A549 (cell line): ENCODE results near the gene CDHR5. TPM values are rescaled to one million over a fixed set of nuclear protein-coding genes. Genes with fewer than 3 reads are reported as not detected.

Source experiments
- ATAC-seq, 2 experiments: fragments of 200-7000 bp in 1 of 2; fragments of >200 bp in 1 of 2; cut with Nextera tagmentation in 1 of 2; cut with Tn5 transposase in 1 of 2; 3 replicates each; pipeline versions ENCODE4 v1.8.0 to v1.9.1; 2018 to 2020; ENCODE audit warnings: mild to moderate bottlenecking in 1 of 2, moderate library complexity in 1 of 2
- CTCF ChIA-PET: fragments of 300-600 bp; sonication (Branson Sonifier 250); formaldehyde crosslinking; extraction: SDS; loops from one replicate; lab custom pipeline; 2021; ENCODE audit warnings: antibody characterized with exemption, inconsistent platforms; lab: Yijun Ruan, JAX
- POLR2A ChIA-PET: fragments of 350-600 bp; formaldehyde crosslinking; extraction: SDS; loops from one replicate; lab custom pipeline; 2021; ENCODE audit warnings: antibody characterized with exemption, inconsistent platforms; lab: Yijun Ruan, JAX
- DNase-seq, 2 experiments: peaks; one replicate each; pipeline versions ENCODE4 v3.0.0 to v3.0.0-alpha.2; 2011 to 2016; ENCODE audit warnings: low read depth in 1 of 2, low spot score in 1 of 2
- FAIRE-seq: peaks from 2 replicates; lab custom pipeline; 2011; peaks lifted over from hg19 to GRCh38; lab: Jason Lieb, UNC
- H3K27ac ChIP-seq, 2 experiments: fragments of >200 bp; sonication (Bioruptor Twin); formaldehyde crosslinking; 3 replicates each; pipeline ENCODE4 v1.5.1; 2016 to 2017
- H3K4me1 ChIP-seq: fragments of >200 bp; sonication (Bioruptor Twin); formaldehyde crosslinking; 3 replicates; pipeline ENCODE4 v1.6.1; 2016
- H3K4me2 ChIP-seq: fragments of >200 bp; sonication (Bioruptor Twin); formaldehyde crosslinking; 3 replicates; pipeline ENCODE4 v1.6.1; 2016
- H3K4me3 ChIP-seq: fragments of >200 bp; sonication (Bioruptor Twin); formaldehyde crosslinking; 3 replicates; pipeline ENCODE4 v1.5.1; 2016
- H3K9me3 ChIP-seq: fragments of >200 bp; sonication (Bioruptor Twin); formaldehyde crosslinking; 3 replicates; pipeline ENCODE4 v1.6.1; 2016
- CEBPB ChIP-seq, 2 experiments: fragments of >200 bp in 1 of 2; sonication (Bioruptor Twin) in 1 of 2; formaldehyde crosslinking in 1 of 2; IDR thresholded peaks; 2 replicates each; pipeline ENCODE4 v1.6.1; 2012 to 2016
- CTCF ChIP-seq: fragments of >200 bp; sonication (Bioruptor Twin); formaldehyde crosslinking; IDR thresholded peaks from 3 replicates; pipeline ENCODE4 v1.5.1; 2016
- EHMT2 ChIP-seq: fragments of 200-600 bp; sonication (generic); IDR thresholded peaks from 2 replicates; pipeline ENCODE4 v1.6.1; 2016; ENCODE audit warnings: antibody characterized with exemption, low read depth, mild to moderate bottlenecking, moderate library complexity
- HES2 ChIP-seq: fragments of >200 bp; sonication (Bioruptor Twin); formaldehyde crosslinking; IDR thresholded peaks from 2 replicates; pipeline ENCODE4 v1.6.1; 2016
- HOXA7 ChIP-seq: fragments of 250-450 bp; sonication (Bioruptor Pico); IDR thresholded peaks from 2 replicates; pipeline ENCODE4 v1.5.0; 2020; ENCODE audit warnings: mild to moderate bottlenecking, moderate library complexity
- HOXB5 ChIP-seq: fragments of 250-450 bp; sonication (Bioruptor Pico); IDR thresholded peaks from 2 replicates; pipeline ENCODE4 v1.5.0; 2020; ENCODE audit warnings: mild to moderate bottlenecking, moderate library complexity
- JUNB ChIP-seq: fragments of >200 bp; sonication (Bioruptor Twin); formaldehyde crosslinking; IDR thresholded peaks from 2 replicates; pipeline ENCODE4 v1.6.1; 2016
- MAZ ChIP-seq: fragments of 150-350 bp; IDR thresholded peaks from 2 replicates; pipeline ENCODE4 v1.6.1; 2014; ENCODE audit warnings: antibody characterized with exemption, low read depth, low read length, borderline replicate concordance
- MYC ChIP-seq: IDR thresholded peaks from 2 replicates; pipeline ENCODE4 v1.6.1; 2012; ENCODE audit warnings: mild to moderate bottlenecking, inconsistent platforms, low read length, improper control_type of control experiment, borderline replicate concordance
- PBX3 ChIP-seq: IDR thresholded peaks from 2 replicates; pipeline ENCODE4 v1.6.1; 2012
- PHF8 ChIP-seq: fragments of 200-600 bp; sonication (generic); IDR thresholded peaks from 2 replicates; pipeline ENCODE4 v1.6.1; 2016; ENCODE audit warnings: low read depth, mild to moderate bottlenecking, antibody characterized with exemption, moderate library complexity, borderline replicate concordance
- POLR2A ChIP-seq: IDR thresholded peaks from 2 replicates; pipeline ENCODE4 v1.6.1; 2012; ENCODE audit warnings: mild to moderate bottlenecking, low read length
- POLR2AphosphoS2 ChIP-seq: conservative IDR thresholded peaks from 2 replicates; pipeline ENCODE4 v1.6.1; 2012; ENCODE audit warnings: low read length, improper control_type of control experiment, inconsistent platforms
- RARB ChIP-seq: fragments of 250-450 bp; sonication (Bioruptor Pico); IDR thresholded peaks from 2 replicates; pipeline ENCODE4 v1.8.0; 2021; ENCODE audit warnings: mild to moderate bottlenecking, moderate library complexity
- RCOR1 ChIP-seq: fragments of 150-350 bp; IDR thresholded peaks from 2 replicates; pipeline ENCODE4 v1.6.1; 2014; ENCODE audit warnings: antibody characterized with exemption, low read length, low read depth
- REST ChIP-seq: fragments of 200-600 bp; sonication (generic); IDR thresholded peaks from 2 replicates; pipeline ENCODE4 v1.6.1; 2016; ENCODE audit warnings: antibody characterized with exemption, mild to moderate bottlenecking, moderate library complexity
- RNF2 ChIP-seq: fragments of 200-600 bp; sonication (generic); IDR thresholded peaks from 2 replicates; pipeline ENCODE4 v1.6.1; 2016; ENCODE audit warnings: low read depth, mild to moderate bottlenecking, antibody characterized with exemption, moderate library complexity, borderline replicate concordance
- TP53 ChIP-seq: fragments of 250-450 bp; sonication (Bioruptor Pico); IDR thresholded peaks from 2 replicates; pipeline ENCODE4 v1.5.0; 2021; ENCODE audit warnings: mild to moderate bottlenecking, moderate library complexity
- USF2 ChIP-seq: fragments of 450-650 bp; IDR thresholded peaks from 2 replicates; pipeline ENCODE4 v1.6.1; 2014; ENCODE audit warnings: antibody characterized with exemption
- WGBS: methylation state at CpG from one replicate; pipeline ENCODE4 v1.1.6; 2017; ENCODE audit errors: missing lambda C conversion rate; 5-methylcytosine and 5-hydroxymethylcytosine counted together
- polyA plus RNA-seq, 4 experiments: library from polyadenylated mRNA; depleted of rRNA in 3 of 4; stranded (reverse); fragments of >200 nt; fragmentation: RNase III in 1 of 4; extraction: RNeasy Plus Mini Kit Qiagen cat#74134 plus additional on column Dnase treatment in 1 of 4; gene quantifications; 2 replicates in 3 of 4; 3 replicates in 1 of 4; pipeline ENCODE4 v1.2.3, GENCODE V29; 2011 to 2017

CDHR5 gene
- polyA plus RNA-seq, 2 of the 4 experiments (the other 2 are of a cell fraction) = 0.08 to 0.12 TPM

- TF ChIP-seq PBX3 (no peak), MYC (no peak), TP53 (CRISPR knock-in tag) (no peak)
- TF ChIP-seq, all 56 proteins: peak for 0
Observed at GRCh38 chr11:629237-629583, 4.5 kb upstream of the CDHR5 start (continued).

- FAIRE-seq (no peak), DNase-seq (no peak), ATAC-seq (no peak)
- CTCF ChIA-PET = interaction anchor here (0.5 to 0.7 kb wide), 3 partner anchors 28 to 69 kb away, joined by 3 to 5 read pairs (median 3); no protein-coding TSS in a partner anchor
- 97% methylated on average over 30 of the region's 31 CpGs for WGBS
- TF ChIP-seq REST = no peak
- no peak for TF ChIP-seq RCOR1
- TF ChIP-seq POLR2AphosphoS2 = no peak
- no peak for TF ChIP-seq PHF8
- H3K9me3 ChIP-seq = no peaks in the 10 kb centered on the region
- no peak overlapping the region for H3K4me2 ChIP-seq
- POLR2A ChIA-PET = no interaction called here
- peaks cover 26% of the 10 kb centered on the region for H3K4me1 ChIP-seq
- peak overlapping the region in 1 of 2 experiments; percentile 60; a peak in 4 of 6 replicates for H3K27ac ChIP-seq
- no peak overlapping the region for H3K4me3 ChIP-seq
Observed at GRCh38 chr11:628056-628455, 3.3 kb upstream of the CDHR5 start.

GRCh38 chr11:627308-627576, 2.5 kb upstream of the CDHR5 start:
- Histone ChIP-seq H3K27ac (no peak overlapping the region), H3K4me1 (peaks cover 26% of the 10 kb centered on the region), H3K9me3 (no peaks in the 10 kb centered on the region), H3K4me2 (no peak overlapping the region), H3K4me3 (no peak overlapping the region)
- no peak for DNase-seq
- ChIA-PET CTCF (no interaction called here), POLR2A (no interaction called here)
- no peak for FAIRE-seq
- no peak for ATAC-seq
- WGBS = 94% methylated on average over 12 of the region's 28 CpGs
- TF ChIP-seq HOXA7 (CRISPR knock-in tag) (no peak), HOXB5 (no peak), POLR2A (no peak), POLR2AphosphoS2 (no peak), RCOR1 (no peak), CTCF (no peak), EHMT2 (no peak), USF2 (no peak), JUNB (no peak), RARB (no peak), RNF2 (no peak), HES2 (no peak), CEBPB (IDR thresholded peaks at IDR 0.05) (no peak), MYC (no peak), PHF8 (no peak), MAZ (no peak)
